T-helper 2 cell (primary cell): ENCODE data around the gene MYH10.
A peak's percentile ranks its signal among the peaks of the same experiment; 100 is the strongest.

ENCODE experiments used
- DNase-seq, 5 experiments: peaks; one replicate each; pipeline versions ENCODE4 v3.0.0 to v3.0.0-alpha.2; 2012 to 2022

MYH10 gene

GRCh38 chr17:8469964-8470363 lies 160.6 kb downstream of the MYH10 start:
- DNase-seq, result no peak

GRCh38 chr17:8468980-8469379 lies 161.5 kb downstream of the MYH10 start:
- DNase-seq, result no peak

- DNase-seq, result no peak
Measured at GRCh38 chr17:8468127-8468526, 162.4 kb downstream of the MYH10 start.

GRCh38 chr17:8467527-8467926 lies 163.0 kb downstream of the MYH10 start:
- DNase-seq, result no peak

- no peak for DNase-seq
Measured at GRCh38 chr17:8466873-8467272, 163.7 kb downstream of the MYH10 start.

GRCh38 chr17:8466456-8466855 lies 164.1 kb downstream of the MYH10 start:
- DNase-seq, result no peak

- no peak for DNase-seq
Measured at GRCh38 chr17:8465759-8466158, 164.8 kb downstream of the MYH10 start.

GRCh38 chr17:8465356-8465755 lies 165.2 kb downstream of the MYH10 start:
- DNase-seq, result no peak

- no peak for DNase-seq
Measured at GRCh38 chr17:8464941-8465340, 165.6 kb downstream of the MYH10 start.

- DNase-seq, result no peak
Measured at GRCh38 chr17:8463099-8463498, 167.4 kb downstream of the MYH10 start.

- DNase-seq, result no peak
Measured at GRCh38 chr17:8462564-8462963, 168.0 kb downstream of the MYH10 start.

- DNase-seq, result no peak
Measured at GRCh38 chr17:8459831-8460230, 170.7 kb downstream of the MYH10 start.

GRCh38 chr17:8459107-8459506 lies 171.4 kb downstream of the MYH10 start:
- no peak for DNase-seq

- DNase-seq, result no peak
Measured at GRCh38 chr17:8458128-8458527, 172.4 kb downstream of the MYH10 start.

GRCh38 chr17:8455665-8456209 lies 174.8 kb downstream of the MYH10 start:
- DNase-seq, result peak in 1 of 5 experiments; percentile 56

GRCh38 chr17:8453326-8453725 lies 177.2 kb downstream of the MYH10 start:
- DNase-seq, result no peak

- DNase-seq, result no peak
Measured at GRCh38 chr17:8451933-8452614, 178.5 kb downstream of the MYH10 start.

GRCh38 chr17:8448310-8448709 lies 182.2 kb downstream of the MYH10 start:
- no peak for DNase-seq

- DNase-seq, result no peak
Measured at GRCh38 chr17:8447799-8448198, 182.7 kb downstream of the MYH10 start.

GRCh38 chr17:8445536-8445935 lies 185.0 kb downstream of the MYH10 start:
- no peak for DNase-seq

GRCh38 chr17:8444494-8444893 lies 186.0 kb downstream of the MYH10 start:
- no peak for DNase-seq

- no peak for DNase-seq
Measured at GRCh38 chr17:8443756-8444155, 186.8 kb downstream of the MYH10 start.

GRCh38 chr17:8442310-8442709 lies 188.2 kb downstream of the MYH10 start:
- DNase-seq, result no peak

- DNase-seq, result no peak
Measured at GRCh38 chr17:8441690-8442089, 188.8 kb downstream of the MYH10 start.

- DNase-seq, result no peak
Measured at GRCh38 chr17:8439681-8440080, 190.8 kb downstream of the MYH10 start.
